ENCODE measurements around the gene USP48.

The USP48 gene

GRCh38 chr1:21647431-21648351, 135.3 kb downstream of the USP48 start:
- Histone ChIP-seq H3K4me1 (ENCODE audit: control insufficient read depth, insufficient read depth, low read length) (peaks cover 6% of the 10 kb centered on the region), H3K27me3 (replicated peaks; ENCODE audit: control insufficient read depth, insufficient read depth, low read length) (peaks cover 37% of the 10 kb centered on the region), H3K9me3 (ENCODE audit: control insufficient read depth, low read length) (no peaks in the 10 kb centered on the region), H3K9ac (ENCODE audit: low read length) (no peak overlapping the region), H3K36me3 (ENCODE audit: control insufficient read depth, insufficient read depth, low read length, severe bottlenecking) (no peaks in the 10 kb centered on the region), H3K4me3 (ENCODE audit: low read length) (no peak overlapping the region)
- peak; percentile 56 for DNase-seq (ENCODE audit: low read depth)

- no peaks in the 10 kb centered on the region for H3K9me3 ChIP-seq (ENCODE audit: control insufficient read depth, low read length)
- H3K9ac ChIP-seq (ENCODE audit: low read length), result no peak overlapping the region
- no peak overlapping the region for H3K4me3 ChIP-seq (ENCODE audit: low read length)
- no peaks in the 10 kb centered on the region for H3K4me1 ChIP-seq (ENCODE audit: control insufficient read depth, insufficient read depth, low read length)
- H3K36me3 ChIP-seq (ENCODE audit: control insufficient read depth, insufficient read depth, low read length, severe bottlenecking), result no peaks in the 10 kb centered on the region
- peaks cover 41% of the 10 kb centered on the region for H3K27me3 ChIP-seq (replicated peaks; ENCODE audit: control insufficient read depth, insufficient read depth, low read length)
- DNase-seq (ENCODE audit: low read depth), result no peak
These were observed 137.4 kb downstream of the USP48 start for GRCh38 chr1:21645550-21645949.

DNA sequence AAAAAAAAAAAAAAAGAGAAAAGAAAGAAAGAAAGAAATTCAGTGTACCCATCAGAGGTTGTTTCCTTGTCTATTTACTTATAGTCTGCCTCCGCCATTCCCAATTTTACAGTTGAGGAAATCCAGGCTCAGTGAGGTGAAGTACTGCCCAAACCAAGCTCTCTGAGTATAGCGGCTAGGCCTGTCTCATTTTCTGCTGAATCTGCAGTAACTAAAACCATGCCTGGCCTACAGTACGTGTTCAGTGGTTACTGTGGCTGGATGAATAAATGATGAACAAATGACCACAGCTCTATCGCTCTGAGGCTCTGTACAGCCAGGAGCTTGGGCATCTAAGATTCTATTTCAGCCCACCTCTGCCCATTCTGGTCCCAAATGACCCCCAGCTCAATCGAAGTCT, 138.0 kb downstream of the USP48 start:
- no peaks in the 10 kb centered on the region for H3K4me1 ChIP-seq (ENCODE audit: control insufficient read depth, insufficient read depth, low read length)
- H3K9me3 ChIP-seq (ENCODE audit: control insufficient read depth, low read length), result no peaks in the 10 kb centered on the region
- H3K27me3 ChIP-seq (replicated peaks; ENCODE audit: control insufficient read depth, insufficient read depth, low read length), result peaks cover 43% of the 10 kb centered on the region
- H3K4me3 ChIP-seq (ENCODE audit: low read length), result no peak overlapping the region
- H3K9ac ChIP-seq (ENCODE audit: low read length), result no peak overlapping the region
- no peak for DNase-seq (ENCODE audit: low read depth)
- no peaks in the 10 kb centered on the region for H3K36me3 ChIP-seq (ENCODE audit: control insufficient read depth, insufficient read depth, low read length, severe bottlenecking)

- DNase-seq (ENCODE audit: low read depth), result no peak
- peaks cover 42% of the 10 kb centered on the region for H3K27me3 ChIP-seq (replicated peaks; ENCODE audit: control insufficient read depth, insufficient read depth, low read length)
- H3K4me1 ChIP-seq (ENCODE audit: control insufficient read depth, insufficient read depth, low read length), result no peaks in the 10 kb centered on the region
- no peak overlapping the region for H3K4me3 ChIP-seq (ENCODE audit: low read length)
- H3K9me3 ChIP-seq (ENCODE audit: control insufficient read depth, low read length), result no peaks in the 10 kb centered on the region
- H3K36me3 ChIP-seq (ENCODE audit: control insufficient read depth, insufficient read depth, low read length, severe bottlenecking), result no peaks in the 10 kb centered on the region
- H3K9ac ChIP-seq (ENCODE audit: low read length), result no peak overlapping the region
These were observed 138.6 kb downstream of the USP48 start for GRCh38 chr1:21644348-21644747.

DNA sequence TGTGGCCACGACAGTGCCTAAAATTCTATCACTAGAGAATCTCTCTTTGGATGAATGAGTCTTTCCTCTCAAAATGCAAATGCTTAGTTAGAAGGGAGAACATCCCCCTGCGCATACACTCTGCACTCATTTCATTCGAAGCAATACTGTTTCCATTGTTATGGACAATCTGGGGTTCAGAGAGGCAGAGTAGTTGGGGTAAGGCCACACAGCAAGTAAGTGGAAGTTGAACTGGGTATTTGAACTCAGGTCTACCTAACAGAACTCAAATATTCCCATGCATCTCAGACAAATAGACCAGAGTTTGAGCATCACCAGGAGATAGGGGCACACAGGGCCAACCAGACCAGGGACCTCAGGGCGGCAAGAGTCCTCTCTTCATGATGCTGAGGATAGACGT, 139.3 kb downstream of the USP48 start:
- H3K4me1 ChIP-seq (ENCODE audit: control insufficient read depth, insufficient read depth, low read length), result peaks cover 3% of the 10 kb centered on the region
- H3K4me3 ChIP-seq (ENCODE audit: low read length), result no peak overlapping the region
- H3K36me3 ChIP-seq (ENCODE audit: control insufficient read depth, insufficient read depth, low read length, severe bottlenecking), result no peaks in the 10 kb centered on the region
- peaks cover 35% of the 10 kb centered on the region for H3K27me3 ChIP-seq (replicated peaks; ENCODE audit: control insufficient read depth, insufficient read depth, low read length)
- no peak overlapping the region for H3K9ac ChIP-seq (ENCODE audit: low read length)
- DNase-seq (ENCODE audit: low read depth), result no peak
- H3K9me3 ChIP-seq (ENCODE audit: control insufficient read depth, low read length), result no peaks in the 10 kb centered on the region

GRCh38 chr1:21641967-21642739, 140.8 kb downstream of the USP48 start:
- Histone ChIP-seq H3K4me1 (ENCODE audit: control insufficient read depth, insufficient read depth, low read length) (peaks cover 6% of the 10 kb centered on the region), H3K9ac (ENCODE audit: low read length) (no peak overlapping the region)
- DNase-seq (ENCODE audit: low read depth), result no peak

GRCh38 chr1:21641537-21641936, 141.4 kb downstream of the USP48 start:
- H3K4me1 ChIP-seq (ENCODE audit: control insufficient read depth, insufficient read depth, low read length), result peaks cover 6% of the 10 kb centered on the region
- peaks cover 27% of the 10 kb centered on the region for H3K27me3 ChIP-seq (replicated peaks; ENCODE audit: control insufficient read depth, insufficient read depth, low read length)
- no peak overlapping the region for H3K4me3 ChIP-seq (ENCODE audit: low read length)
- no peak for DNase-seq (ENCODE audit: low read depth)
- H3K9me3 ChIP-seq (ENCODE audit: control insufficient read depth, low read length), result no peaks in the 10 kb centered on the region
- H3K36me3 ChIP-seq (ENCODE audit: control insufficient read depth, insufficient read depth, low read length, severe bottlenecking), result no peaks in the 10 kb centered on the region
- H3K9ac ChIP-seq (ENCODE audit: low read length), result no peak overlapping the region

More at GRCh38 chr1:21641967-21642739, 140.8 kb downstream of the USP48 start:
- Histone ChIP-seq H3K36me3 (ENCODE audit: control insufficient read depth, insufficient read depth, low read length, severe bottlenecking) (no peaks in the 10 kb centered on the region), H3K4me3 (ENCODE audit: low read length) (no peak overlapping the region), H3K9me3 (ENCODE audit: control insufficient read depth, low read length) (no peaks in the 10 kb centered on the region), H3K27me3 (replicated peaks; ENCODE audit: control insufficient read depth, insufficient read depth, low read length) (peaks cover 27% of the 10 kb centered on the region)

GRCh38 chr1:21641076-21641475, 141.9 kb downstream of the USP48 start:
- DNase-seq (ENCODE audit: low read depth), result no peak
- Histone ChIP-seq H3K4me3 (ENCODE audit: low read length) (no peak overlapping the region), H3K9me3 (ENCODE audit: control insufficient read depth, low read length) (no peaks in the 10 kb centered on the region), H3K9ac (ENCODE audit: low read length) (no peak overlapping the region), H3K36me3 (ENCODE audit: control insufficient read depth, insufficient read depth, low read length, severe bottlenecking) (no peaks in the 10 kb centered on the region), H3K27me3 (replicated peaks; ENCODE audit: control insufficient read depth, insufficient read depth, low read length) (peaks cover 29% of the 10 kb centered on the region), H3K4me1 (ENCODE audit: control insufficient read depth, insufficient read depth, low read length) (peaks cover 6% of the 10 kb centered on the region)

DNA sequence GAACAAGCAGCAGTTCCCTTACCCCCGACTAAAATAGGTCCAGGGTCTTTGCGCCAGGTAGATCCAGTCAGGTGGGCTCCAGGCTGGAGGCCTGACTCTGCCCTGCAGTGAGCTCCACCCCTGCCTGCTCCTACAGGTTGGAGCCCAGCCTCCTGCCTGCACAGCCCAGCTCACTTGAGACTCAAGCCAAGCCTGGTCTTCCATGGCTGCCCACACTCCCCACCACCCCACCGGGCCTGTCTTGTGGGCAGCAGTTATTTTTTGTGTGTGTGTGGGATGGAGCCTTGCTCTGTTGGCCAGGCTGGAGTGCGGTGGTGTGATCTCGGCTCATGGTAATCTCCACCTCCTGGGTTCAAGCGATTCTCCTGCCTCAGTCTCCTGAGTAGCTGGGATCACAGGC, 142.3 kb downstream of the USP48 start:
- DNase-seq (ENCODE audit: low read depth), result no peak
- no peaks in the 10 kb centered on the region for H3K9me3 ChIP-seq (ENCODE audit: control insufficient read depth, low read length)
- H3K36me3 ChIP-seq (ENCODE audit: control insufficient read depth, insufficient read depth, low read length, severe bottlenecking), result no peaks in the 10 kb centered on the region
- no peak overlapping the region for H3K4me3 ChIP-seq (ENCODE audit: low read length)
- H3K4me1 ChIP-seq (ENCODE audit: control insufficient read depth, insufficient read depth, low read length), result peaks cover 6% of the 10 kb centered on the region
- peaks cover 33% of the 10 kb centered on the region for H3K27me3 ChIP-seq (replicated peaks; ENCODE audit: control insufficient read depth, insufficient read depth, low read length)
- H3K9ac ChIP-seq (ENCODE audit: low read length), result no peak overlapping the region

DNA sequence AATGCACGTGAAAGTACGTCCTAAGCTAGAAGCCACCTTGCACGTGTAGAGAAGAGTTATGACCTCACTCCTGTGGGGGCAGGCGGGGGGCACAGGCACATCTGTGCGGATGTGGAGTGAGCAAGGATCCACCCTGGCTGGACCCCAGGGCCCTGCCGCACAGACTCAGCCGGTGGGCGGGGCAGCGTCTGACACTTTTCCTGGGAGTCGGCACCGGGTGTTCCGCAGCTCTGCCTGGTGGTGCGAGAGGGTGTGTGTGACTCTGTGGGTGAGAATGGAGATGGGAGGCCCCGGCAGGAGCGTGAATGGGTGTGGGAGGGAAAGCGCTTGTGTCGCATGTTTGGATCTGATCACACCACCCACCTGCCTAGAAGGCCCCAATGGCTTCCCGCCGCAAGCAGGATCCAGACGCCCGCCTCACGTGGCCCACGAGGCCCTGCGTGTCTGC, 143.3 kb downstream of the USP48 start:
- no peak for DNase-seq (ENCODE audit: low read depth)
- H3K4me3 ChIP-seq (ENCODE audit: low read length), result no peak overlapping the region
- H3K27me3 ChIP-seq (replicated peaks; ENCODE audit: control insufficient read depth, insufficient read depth, low read length), result peaks cover 44% of the 10 kb centered on the region
- H3K4me1 ChIP-seq (ENCODE audit: control insufficient read depth, insufficient read depth, low read length), result peaks cover 6% of the 10 kb centered on the region
- no peaks in the 10 kb centered on the region for H3K36me3 ChIP-seq (ENCODE audit: control insufficient read depth, insufficient read depth, low read length, severe bottlenecking)
- H3K9me3 ChIP-seq (ENCODE audit: control insufficient read depth, low read length), result no peaks in the 10 kb centered on the region
- H3K9ac ChIP-seq (ENCODE audit: low read length), result no peak overlapping the region

- H3K36me3 ChIP-seq (ENCODE audit: control insufficient read depth, insufficient read depth, low read length, severe bottlenecking), result no peaks in the 10 kb centered on the region
- no peak overlapping the region for H3K4me3 ChIP-seq (ENCODE audit: low read length)
- peaks cover 6% of the 10 kb centered on the region for H3K4me1 ChIP-seq (ENCODE audit: control insufficient read depth, insufficient read depth, low read length)
- no peak for DNase-seq (ENCODE audit: low read depth)
- no peak overlapping the region for H3K9ac ChIP-seq (ENCODE audit: low read length)
- H3K27me3 ChIP-seq (replicated peaks; ENCODE audit: control insufficient read depth, insufficient read depth, low read length), result peaks cover 41% of the 10 kb centered on the region
- no peaks in the 10 kb centered on the region for H3K9me3 ChIP-seq (ENCODE audit: control insufficient read depth, low read length)
These were observed 144.2 kb downstream of the USP48 start for GRCh38 chr1:21638531-21639341.

All from adipocyte (in vitro differentiated cells).